KBM-7 (cell line): Measurements from ENCODE around the gene RPTOR.
A peak's percentile ranks its signal among the peaks of the same experiment; 100 is the strongest.

Experiments used
- DNase-seq: peaks from one replicate; pipeline ENCODE4 v3.0.0-alpha.2; 2015
- in situ Hi-C: fragments of 300-500 bp; cut with MboI; formaldehyde crosslinking; loops from 2 replicates; pipeline ENCODE4 v1.14.3; 2020; ENCODE audit warnings: low sequenced_read_pairs, low pct_unique_long_range_greater_than_20kb, mixed read lengths

Gene RPTOR

DNA sequence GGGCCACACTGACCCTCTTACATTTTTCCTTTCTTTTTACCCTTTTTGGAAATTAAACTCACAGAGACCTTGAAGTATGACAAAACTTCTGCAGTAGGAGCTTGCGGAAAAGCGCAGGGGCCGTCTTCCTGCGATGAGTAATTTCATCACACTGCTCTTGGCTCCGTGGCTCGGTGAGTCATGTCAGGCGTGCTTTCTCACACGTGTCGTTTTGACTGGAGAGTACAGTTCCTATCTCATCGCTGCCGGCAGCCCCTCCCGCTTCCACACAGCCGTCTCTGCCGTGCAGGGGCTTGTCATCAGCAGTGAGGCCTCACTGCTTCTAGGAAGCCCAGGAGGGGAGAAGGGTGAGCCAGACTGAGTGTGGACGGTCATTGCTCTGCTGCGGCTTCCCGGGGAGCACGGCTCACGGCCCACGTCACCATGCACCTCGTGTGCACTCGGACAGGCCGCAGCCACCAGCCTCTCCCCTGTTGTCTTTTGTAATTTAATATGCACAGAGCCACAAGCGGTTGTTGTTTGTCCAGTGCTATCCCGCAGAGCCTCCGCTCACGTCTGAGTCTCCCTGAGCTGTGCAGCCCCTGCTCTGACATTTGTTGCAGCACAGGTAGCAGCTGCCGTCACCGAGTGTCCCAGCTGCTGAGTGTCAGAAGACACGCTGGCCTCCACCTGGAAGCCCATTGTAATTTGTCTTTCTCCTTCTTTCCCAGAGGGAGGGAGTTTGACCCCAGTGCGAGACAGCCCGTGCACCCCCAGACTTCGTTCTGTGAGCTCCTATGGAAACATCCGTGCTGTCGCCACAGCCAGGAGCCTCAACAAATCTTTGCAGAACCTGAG is 347.6 kb downstream of the RPTOR start:
- in situ Hi-C loops: no loop called here

DNA sequence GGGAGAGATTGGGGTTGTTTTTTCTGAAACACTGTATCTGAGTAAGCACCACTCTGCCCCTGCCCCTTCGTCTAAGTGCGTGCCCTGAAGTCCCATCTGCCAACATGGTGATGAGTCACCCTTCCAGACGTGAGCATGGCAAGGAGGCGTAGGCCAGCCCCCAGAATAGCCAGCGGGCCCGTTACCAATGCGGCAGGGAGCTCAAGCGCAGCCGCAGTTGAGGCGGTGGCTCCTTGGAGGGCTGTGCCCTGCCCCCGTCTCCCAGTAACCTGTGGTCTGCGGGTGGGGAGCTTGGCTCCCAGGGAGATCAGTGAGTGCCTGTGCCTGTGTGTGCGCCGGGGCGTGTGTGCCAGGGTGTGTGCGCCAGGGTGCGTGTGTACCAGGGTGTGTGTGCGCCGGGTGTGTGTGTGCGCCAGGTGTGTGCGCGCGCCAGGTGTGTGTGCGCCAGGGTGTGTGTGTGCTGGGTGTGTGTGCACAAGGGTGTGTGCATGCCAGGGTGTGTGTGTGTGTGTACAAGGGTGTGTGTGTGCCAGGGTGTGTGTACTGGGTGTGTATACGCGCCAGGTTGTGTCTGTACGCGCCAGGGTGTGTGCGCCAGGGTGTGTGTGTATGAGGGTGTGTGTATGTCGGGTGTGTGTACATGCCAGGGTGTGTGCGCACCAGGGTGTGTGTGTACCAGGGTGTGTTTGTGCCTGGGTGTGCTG is 348.4 kb downstream of the RPTOR start:
- in situ Hi-C loops: no loop called here
- no peak for DNase-seq

More for the DNA sequence above, 347.6 kb downstream of the RPTOR start:
- DNase-seq: peak; percentile 83

DNA sequence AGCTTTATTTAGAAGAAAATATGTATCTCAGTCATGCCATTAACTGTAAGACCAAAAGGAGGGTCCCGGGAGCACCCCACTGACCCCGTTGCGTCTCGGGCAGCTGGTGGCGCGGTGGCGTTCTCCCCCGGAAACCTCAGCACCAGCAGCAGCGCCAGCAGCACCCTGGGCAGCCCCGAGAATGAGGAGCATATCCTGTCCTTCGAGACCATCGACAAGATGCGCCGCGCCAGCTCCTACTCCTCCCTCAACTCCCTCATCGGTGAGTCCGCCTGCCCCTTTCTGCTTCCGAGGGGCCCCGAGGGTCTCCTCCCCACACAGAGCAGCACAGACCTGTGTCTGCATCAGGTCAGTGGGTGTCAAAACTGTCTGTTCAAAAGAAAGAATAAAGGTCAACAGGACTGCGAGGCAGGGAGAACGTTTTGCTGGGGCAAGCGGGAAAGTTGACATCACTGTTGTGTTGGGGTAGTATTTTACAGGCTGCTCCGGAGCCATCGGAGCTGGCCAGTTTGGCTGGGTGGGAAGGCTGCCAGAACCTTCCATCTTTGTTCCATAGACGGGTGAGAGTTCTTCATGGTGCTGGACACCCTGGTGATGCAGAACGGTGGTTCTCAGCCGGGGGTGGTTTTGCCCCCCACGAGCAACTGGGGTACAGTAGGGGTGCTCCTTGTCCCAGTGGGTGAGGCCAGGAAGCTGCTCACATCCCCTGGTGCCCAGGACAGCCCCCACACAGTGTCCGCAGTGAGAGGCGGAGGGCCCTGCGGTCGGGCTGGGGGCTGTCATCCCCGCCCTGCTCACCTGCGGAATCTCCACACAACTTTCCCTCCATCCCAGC is 349.2 kb downstream of the RPTOR start:
- DNase-seq: no peak
- in situ Hi-C loops: no loop called here

DNA sequence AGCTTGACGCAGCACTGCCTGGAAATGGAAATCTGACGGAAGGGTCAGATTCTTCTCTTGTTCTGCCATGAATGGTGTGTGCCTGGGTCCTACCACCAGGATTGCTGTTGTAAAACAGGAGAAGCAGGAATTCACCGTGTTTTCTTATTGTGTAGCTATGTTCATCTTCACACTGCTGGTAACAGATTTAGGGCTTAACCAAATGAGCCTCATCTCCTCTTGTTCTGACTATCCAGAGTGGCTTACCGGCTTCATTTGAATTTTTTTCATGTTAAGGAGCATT is 349.7 kb downstream of the RPTOR start:
- DNase-seq: no peak
- in situ Hi-C loops: no loop called here

DNA sequence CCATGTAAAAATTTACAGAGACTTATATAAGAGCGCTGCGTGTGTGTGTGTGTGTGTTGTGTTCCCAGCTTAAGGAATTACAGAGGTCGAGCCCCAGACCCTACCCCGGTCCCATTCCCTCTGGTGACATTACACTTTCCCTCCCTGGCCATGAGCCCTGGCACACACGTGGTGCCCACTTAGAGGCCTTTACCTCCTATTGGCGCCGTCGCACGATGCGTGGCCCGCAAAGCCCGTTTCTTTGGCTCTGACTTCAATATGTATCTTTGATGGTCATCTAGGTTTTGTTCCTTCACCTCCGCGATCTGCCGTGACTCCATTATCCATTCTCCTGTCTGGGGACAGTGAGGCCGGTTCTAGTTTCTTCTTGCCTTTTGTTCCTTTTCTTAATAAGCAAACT is 350.1 kb downstream of the RPTOR start:
- in situ Hi-C loops: no loop called here
- DNase-seq: no peak

DNA sequence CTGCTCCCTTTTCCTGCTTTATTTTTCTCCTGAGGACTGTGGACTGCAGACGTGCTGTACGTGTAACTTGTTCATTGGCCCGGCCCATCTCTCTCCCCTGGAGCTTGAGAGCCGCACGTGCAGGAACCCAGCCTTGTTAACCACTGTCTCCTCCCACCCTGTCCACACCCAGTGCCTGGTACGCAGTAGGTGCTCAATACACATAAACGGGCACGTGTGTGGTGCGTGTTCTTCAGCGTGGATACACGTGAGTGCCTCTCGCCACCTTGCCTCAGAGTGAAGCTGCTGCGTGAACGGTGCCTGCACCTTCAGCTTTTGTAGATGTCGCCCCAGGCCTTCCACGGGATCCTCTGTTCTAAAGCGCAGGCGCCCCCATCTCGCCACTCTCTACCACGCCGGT is 350.7 kb downstream of the RPTOR start:
- DNase-seq: no peak
- in situ Hi-C loops: no loop called here

DNA sequence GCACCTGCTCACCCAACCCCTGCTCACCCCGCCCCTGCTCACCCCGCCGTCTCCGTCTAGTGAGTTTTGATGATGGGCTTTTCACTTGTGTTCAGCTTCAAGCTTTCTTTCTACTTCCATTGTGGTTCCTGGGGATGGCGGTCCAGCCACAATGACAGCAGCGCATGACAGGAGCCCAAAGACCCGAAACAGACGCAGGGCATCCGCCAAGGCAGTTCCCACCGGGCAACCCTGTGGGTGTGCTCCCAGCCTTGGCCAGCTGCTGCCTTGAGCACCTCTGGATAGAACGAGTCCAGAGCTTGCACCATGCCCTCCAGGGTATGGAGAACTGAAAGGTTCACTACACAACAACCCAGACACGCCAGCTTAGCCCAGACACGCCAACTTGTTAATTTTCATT is 354.1 kb downstream of the RPTOR start:
- in situ Hi-C loops: no loop called here

DNA sequence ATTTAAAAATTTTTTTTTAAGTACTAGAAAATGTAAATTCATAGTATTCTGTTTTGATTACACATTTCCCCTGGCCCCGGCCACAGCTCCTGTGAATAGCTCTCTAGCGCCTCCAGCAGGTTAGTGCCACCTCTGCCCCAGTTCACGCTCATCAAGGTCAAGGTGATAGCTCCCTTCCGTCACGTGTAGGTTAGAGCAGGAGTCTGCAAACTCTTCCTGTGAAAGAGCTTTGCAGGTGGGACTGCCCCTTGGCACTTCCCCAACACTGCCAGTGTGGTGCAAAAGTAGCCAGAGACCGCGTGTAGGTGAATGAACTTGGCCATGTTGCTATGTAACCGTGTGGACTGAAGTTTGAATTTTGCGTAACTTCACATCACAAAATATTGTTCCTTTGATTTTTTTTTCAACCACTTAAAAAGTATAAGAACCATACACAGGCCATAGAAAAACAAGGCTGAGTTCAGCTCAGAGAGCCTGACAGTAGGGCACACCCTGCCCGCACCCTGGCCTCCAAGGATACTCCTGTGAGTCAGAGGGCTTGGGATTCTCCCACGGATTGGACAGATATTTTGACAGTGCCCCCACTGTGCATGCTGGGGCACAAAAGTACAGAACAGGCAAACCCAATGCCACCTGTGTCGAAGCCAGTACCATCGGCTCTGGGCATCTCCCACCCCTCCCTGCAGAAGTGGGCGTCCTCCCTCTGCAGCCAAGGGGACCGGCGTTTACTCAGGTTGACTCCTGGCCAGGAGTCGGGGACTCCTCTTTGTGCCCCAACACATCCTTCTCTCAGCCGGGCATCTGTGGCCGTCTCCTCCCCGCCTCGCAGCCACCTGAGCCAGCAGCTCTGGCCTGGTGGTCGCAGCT is 355.0 kb downstream of the RPTOR start:
- peak; percentile 62 for DNase-seq
- in situ Hi-C loops: no loop called here

More for the DNA sequence above, 354.1 kb downstream of the RPTOR start:
- no peak for DNase-seq

DNA sequence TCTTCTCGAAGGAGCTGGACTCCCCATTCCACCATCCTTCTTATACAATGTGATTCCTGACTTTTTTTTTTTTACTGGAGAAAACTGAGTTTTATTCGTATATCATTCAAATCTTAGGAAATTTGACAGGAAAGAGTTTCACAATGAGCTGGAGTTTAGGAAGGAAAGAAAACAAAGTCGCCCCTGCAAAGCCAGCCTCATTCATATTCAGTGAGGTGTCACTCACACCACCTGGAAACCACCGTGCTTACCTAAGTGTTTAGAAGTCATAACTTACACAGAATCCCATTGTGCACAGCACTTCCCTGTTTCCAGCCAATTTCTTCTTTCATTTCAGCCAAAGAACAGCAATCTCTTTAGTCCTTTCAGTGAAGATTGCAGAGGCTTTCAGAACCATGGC is 356.7 kb downstream of the RPTOR start:
- DNase-seq: no peak
- in situ Hi-C loops: no loop called here

DNA sequence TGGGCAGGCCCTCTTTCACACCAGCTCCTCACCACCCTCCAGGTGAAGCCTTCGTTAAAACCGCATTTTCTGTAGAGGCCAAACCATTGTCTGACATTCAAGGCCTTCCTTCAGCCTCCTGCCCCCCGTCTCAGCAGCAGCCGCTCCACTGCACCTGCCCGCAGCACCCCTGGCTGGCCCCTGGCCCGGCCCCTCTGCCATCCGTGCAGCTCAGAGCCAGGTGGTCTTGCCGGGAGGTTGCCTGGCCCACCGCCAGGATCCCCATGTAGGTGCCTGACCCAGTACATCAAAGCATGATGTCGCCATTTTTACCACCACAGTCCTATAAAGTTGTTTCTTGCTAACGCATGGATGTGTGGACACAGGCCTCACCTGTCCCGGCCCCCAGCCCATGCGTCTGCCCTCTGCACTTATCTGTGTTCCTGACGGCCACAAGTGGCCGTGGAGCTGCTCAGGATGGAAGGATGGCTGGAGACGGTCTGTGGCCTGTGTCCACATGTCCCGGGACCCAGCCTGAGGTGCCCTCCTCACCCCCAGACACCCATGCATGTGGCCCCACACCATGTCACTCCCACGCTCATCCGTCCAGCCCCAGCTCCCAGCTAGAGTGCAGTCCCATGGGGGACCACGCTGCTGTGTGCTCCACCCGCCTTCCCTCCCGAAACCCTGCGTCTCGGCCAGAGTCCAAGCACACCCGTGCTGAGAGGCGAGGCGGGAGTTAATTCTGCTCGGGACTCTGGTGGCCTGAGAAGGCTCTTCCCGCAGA is 357.7 kb downstream of the RPTOR start:
- DNase-seq: no peak
- in situ Hi-C loops: no loop called here

DNA sequence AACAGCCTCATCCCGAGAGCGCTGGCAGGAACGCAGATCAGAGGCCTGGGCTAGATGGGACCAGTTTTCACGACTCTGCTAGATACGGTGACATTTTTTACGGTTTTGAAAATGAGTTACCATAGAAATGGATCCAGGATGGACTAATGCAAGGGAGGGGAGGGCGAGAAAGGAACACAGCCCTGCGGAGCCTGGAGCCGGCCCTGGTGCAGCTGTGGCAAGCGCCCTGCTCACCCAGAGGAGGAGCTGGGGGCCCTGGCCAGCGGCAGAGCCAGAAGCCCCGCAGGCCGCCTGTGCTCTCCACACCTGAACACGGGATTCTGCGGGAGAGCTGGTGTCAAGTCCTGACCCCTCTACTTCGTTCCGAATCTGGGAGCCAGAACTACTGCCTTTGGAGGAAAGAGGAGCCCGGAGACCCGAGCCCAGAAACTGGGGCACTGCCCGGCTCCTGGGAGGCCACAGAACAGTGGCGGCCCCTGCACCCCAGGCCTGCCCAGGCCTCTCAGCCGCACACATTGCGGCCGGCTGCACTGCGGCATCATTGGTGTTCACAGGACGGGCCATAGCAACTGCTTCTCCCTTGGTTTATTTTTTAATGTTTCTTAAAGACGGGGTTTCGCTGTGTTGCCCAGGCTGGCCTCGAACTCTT is 358.4 kb downstream of the RPTOR start:
- in situ Hi-C loops: no loop called here
- no peak for DNase-seq

DNA sequence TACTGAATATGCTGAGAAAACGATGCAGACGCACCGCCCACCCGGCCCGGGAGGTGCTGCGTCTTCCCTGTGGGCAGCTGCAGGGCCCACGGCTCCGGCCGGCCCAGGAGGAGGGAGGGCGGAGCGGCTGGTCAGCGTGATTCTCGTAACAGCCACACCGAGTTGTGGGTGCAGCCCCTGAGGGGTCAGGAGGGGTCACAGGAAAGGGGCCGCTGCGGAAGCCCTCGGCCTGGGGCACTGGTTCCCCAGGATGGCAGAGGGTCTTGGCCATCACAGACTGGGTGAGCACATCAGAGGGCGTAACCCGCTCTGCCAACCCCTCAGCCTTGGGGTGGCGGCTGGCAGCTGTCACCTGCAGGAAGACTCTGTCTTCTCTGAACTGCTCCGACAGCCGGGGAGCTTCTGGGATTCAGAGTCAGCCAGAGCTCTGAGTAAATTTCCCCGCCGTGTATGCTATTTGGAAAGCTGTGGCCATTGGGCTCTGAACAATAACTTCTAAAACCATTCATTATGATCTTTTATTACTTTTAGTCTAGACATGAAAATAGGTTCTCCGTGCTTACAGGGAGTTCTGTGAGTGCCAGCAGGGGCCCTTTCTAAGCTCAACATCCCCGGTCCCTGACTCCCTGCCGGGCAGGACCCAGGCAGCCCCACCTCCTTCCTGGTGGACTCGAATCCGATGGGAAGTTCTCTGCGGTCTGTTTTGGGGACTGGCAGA is 359.6 kb downstream of the RPTOR start:
- no peak for DNase-seq
- in situ Hi-C loops: no loop called here

DNA sequence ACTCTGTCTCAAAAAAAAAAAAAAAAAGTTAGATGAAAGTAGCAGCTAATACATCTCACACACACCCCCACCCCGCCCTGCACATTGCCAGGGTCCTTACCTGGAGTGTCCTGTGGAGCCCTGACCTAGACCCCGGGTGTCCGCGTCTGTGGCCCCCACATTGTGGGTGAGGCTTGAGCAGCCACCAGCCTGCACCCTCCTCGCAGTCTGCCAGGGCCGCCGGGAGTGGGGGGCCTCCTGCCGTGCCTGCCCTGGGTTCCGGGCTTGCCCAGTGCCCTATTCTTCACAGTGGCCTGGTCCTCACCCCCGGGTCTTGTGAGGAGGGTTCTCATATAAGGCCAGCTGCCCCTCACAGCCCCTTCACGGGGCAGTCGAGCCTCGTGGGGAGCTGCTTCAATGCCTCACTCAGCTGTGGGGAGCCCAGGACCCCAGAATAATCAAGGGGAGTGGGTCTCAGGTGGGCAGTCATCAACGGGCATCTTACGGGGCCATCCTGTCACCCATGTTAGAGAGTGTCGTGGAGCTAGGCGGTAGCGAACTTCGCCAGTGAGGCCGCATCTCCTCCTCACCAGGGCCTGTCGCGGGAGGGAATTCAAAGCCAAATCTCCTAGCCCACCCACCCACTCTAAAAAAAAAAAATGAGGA is 361.1 kb downstream of the RPTOR start:
- DNase-seq: no peak
- in situ Hi-C loops: no loop called here

DNA sequence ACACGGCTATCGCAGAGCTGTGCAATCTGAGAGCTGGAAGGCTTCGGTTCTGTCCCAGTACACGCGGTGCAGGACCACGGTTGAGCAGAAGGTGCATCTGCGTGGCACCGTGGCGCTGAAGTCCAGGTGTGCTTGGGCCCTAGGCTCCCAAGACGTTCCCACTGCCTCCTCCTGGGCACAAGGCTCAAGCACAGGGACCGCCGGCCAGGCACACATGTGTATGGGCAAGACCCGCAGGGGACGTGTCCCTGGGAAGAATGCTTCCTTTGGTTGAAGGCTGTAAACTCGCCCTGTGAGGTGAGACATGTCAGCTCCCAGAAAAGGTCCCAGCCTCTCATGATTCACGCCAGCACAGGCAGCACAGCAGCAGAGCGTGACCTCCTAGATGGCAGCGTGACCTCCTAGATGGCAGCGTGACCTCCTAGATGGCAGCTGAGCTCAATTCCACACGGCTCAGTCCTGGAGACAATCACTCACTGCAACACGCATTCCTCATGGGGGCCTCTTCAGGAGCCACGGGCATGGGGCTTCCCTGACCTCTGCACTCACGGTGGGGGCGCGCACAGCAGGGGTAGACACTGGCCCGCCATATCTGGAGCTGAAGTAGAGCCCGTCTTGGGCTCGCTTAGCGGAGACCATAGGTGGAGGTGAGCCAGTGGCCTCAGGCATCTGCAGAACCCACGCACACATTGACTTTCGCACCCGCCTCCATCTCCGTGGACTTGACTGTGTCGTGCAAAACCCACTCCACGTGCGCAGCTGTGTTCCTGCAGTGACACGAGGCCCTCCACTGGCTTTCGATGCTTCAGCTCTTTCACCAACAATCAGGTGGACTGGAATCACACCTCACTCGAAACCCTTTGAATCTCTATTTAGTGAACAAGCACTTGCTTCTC is 362.0 kb downstream of the RPTOR start:
- DNase-seq: no peak
- in situ Hi-C loops: no loop called here

DNA sequence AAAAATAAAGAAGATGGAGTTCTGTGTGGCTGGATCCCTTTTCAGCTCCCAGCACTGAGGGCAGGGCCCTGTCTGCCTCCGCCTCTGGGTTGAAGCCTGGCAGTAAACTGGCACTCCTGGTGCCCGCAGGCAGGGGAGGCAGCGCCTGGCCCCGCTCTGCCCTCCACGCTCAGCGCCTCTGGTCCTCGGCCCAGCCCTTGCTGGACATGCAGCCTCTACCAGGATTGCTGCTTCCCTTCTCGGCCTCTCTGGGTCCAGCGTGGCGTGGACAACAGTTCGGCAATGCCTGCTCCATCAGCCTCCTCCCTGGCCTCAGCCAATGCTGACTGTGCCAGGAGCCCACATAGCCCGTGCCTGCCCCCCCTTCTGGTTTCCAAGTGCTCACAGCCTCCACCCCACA is 362.6 kb downstream of the RPTOR start:
- DNase-seq: no peak
- in situ Hi-C loops: no loop called here

DNA sequence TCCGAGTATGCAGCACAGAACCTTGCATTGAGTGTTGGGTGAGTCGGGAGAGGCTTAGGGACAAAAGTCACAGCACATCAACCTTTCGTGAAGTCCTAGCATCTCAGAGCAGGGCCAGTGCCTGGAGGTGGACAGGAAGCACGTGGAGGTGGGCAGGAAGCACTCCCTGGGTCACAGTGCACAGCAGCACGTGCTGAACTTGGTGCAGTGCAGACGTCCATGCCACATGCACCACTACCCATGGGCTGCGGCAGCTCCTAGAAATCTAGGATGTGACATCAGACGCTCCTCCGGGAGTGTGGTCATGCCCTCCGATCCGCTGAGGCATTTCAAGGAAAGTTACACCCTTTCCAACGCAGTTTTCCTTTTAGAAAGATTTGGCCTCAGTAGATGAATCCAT is 363.6 kb downstream of the RPTOR start:
- in situ Hi-C loops: no loop called here
- DNase-seq: no peak
